Measurements from ENCODE around the gene COL28A1. TPM values are rescaled to one million over a fixed set of nuclear protein-coding genes. Genes with fewer than 3 reads are reported as not detected.
"Not testable (repeated sequence)": the region's sequence is repeated elsewhere in the genome, so short reads cannot be mapped to it uniquely, and the experiment has no call there.

Gene COL28A1
- total and polyA plus RNA-seq, 2 of the 13 experiments (the other 11 are each of a cell fraction or from before 2014, with no cell fraction given): 0.07 to 0.15 TPM

DNA sequence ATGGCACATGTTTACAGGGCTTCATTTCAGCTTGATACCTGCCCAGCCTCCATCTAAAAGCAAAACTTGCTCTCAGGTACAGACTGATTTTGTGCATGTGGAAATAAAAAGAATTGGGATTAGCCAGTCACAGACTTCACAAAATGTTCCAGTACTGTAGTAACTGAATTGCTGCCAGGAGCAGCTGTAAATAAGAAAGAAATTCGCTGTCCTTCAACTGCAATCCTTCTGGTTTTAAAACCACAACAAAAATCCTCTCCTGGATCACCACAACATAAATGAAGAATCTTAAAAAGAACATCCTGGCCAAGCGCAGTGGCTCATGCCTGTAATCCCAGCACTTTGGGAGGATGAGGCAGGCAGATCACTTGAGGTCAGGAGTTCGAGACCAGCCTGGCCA lies 27.1 kb upstream of the COL28A1 start (continued):
- TF ChIP-seq, protein P1, sequence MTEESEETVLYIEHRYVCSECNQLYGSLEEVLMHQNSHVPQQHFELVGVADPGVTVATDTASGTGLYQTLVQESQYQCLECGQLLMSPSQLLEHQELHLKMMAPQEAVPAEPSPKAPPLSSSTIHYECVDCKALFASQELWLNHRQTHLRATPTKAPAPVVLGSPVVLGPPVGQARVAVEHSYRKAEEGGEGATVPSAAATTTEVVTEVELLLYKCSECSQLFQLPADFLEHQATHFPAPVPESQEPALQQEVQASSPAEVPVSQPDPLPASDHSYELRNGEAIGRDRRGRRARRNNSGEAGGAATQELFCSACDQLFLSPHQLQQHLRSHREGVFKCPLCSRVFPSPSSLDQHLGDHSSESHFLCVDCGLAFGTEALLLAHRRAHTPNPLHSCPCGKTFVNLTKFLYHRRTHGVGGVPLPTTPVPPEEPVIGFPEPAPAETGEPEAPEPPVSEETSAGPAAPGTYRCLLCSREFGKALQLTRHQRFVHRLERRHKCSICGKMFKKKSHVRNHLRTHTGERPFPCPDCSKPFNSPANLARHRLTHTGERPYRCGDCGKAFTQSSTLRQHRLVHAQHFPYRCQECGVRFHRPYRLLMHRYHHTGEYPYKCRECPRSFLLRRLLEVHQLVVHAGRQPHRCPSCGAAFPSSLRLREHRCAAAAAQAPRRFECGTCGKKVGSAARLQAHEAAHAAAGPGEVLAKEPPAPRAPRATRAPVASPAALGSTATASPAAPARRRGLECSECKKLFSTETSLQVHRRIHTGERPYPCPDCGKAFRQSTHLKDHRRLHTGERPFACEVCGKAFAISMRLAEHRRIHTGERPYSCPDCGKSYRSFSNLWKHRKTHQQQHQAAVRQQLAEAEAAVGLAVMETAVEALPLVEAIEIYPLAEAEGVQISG (CRISPR knock-in tag; IDR thresholded peaks at IDR 0.05): no peak
- TF ChIP-seq ZMAT3 (CRISPR knock-in tag; conservative IDR thresholded peaks at IDR 0.05) (no peak), ZNF674 (CRISPR knock-in tag; IDR thresholded peaks at IDR 0.05; ENCODE audit: low read depth) (no peak), MAFF (IDR thresholded peaks at IDR 0.05; ENCODE audit: low read depth, low read length) (no peak), CENPX (CRISPR knock-in tag; IDR thresholded peaks at IDR 0.05) (no peak)
- TF ChIP-seq, protein P2, sequence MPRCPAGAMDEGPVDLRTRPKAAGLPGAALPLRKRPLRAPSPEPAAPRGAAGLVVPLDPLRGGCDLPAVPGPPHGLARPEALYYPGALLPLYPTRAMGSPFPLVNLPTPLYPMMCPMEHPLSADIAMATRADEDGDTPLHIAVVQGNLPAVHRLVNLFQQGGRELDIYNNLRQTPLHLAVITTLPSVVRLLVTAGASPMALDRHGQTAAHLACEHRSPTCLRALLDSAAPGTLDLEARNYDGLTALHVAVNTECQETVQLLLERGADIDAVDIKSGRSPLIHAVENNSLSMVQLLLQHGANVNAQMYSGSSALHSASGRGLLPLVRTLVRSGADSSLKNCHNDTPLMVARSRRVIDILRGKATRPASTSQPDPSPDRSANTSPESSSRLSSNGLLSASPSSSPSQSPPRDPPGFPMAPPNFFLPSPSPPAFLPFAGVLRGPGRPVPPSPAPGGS (CRISPR knock-in tag; IDR thresholded peaks at IDR 0.05): no peak

DNA sequence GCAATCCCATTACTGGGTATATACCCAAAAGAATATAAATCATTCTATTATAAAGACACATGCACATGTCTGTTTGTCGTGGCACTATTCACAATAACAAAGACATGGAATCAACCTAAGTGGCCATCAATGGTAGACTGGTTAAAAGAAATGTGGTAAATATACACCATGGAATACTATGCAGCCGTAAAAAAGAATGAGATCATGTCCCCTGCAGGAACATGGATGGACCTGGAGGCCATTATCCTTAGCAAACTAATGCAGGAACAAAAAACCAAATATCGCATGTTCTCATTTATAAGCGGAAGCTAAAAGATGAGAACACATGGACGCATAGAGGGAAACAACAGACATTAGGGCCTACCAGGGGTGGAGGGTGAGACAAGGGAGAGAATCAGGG lies 25.9 kb upstream of the COL28A1 start:
- 85% methylated on average over 5 of the region's 5 CpGs for WGBS (ENCODE audit: low lambda C conversion rate)
- in situ Hi-C loops (cut with HindIII; ENCODE audit: extremely low pct_ligation_motif_present, low pct_unique_long_range_greater_than_20kb); H3K36me3 ChIP-seq (replicated peaks in 1 of 2; ENCODE audit: control insufficient read depth in 1 of 2, insufficient read depth in 2 of 2, low read length in 2 of 2): not testable (repeated sequence)

More for the DNA sequence above, 25.9 kb upstream of the COL28A1 start:
- H4K20me1 ChIP-seq (ENCODE audit: insufficient read depth, low read length); FAIRE-seq; H3K27ac ChIP-seq (ENCODE audit: extremely low read length, insufficient read depth, low read length); BruUV-seq (replicated peaks); H3K79me2 ChIP-seq (ENCODE audit: insufficient read depth, low read length); H3K27me3 ChIP-seq (ENCODE audit: control insufficient read depth in 1 of 2, insufficient read depth in 2 of 2, low read length in 2 of 2); H3K4me3 ChIP-seq (replicated peaks in 1 of 3; ENCODE audit: insufficient read depth in 1 of 3, low read depth in 2 of 3, low read length in 3 of 3); POLR2A ChIA-PET; intact Hi-C loops (cut with micrococcal nuclease; ENCODE audit: unreplicated experiment); H3K4me2 ChIP-seq (ENCODE audit: low read depth, low read length); CTCF ChIA-PET (ENCODE audit: low intra/inter-chr PET ratio, low total read pairs); H3K9me3 ChIP-seq (ENCODE audit: low read length); DNase-seq (ENCODE audit: low spot score); ATAC-seq; H3K9ac ChIP-seq (ENCODE audit: insufficient read depth, low read depth, low read length); H2AFZ ChIP-seq (ENCODE audit: low read length): not testable (repeated sequence)
- H3K4me1 ChIP-seq (ENCODE audit: insufficient read depth, low read length): peaks cover 17% of the 10 kb centered on the region; the same call in 1 of the 2 replicates

All from HepG2 (cell line).